ENCODE results near the gene SLC10A2.

Gene SLC10A2

DNA sequence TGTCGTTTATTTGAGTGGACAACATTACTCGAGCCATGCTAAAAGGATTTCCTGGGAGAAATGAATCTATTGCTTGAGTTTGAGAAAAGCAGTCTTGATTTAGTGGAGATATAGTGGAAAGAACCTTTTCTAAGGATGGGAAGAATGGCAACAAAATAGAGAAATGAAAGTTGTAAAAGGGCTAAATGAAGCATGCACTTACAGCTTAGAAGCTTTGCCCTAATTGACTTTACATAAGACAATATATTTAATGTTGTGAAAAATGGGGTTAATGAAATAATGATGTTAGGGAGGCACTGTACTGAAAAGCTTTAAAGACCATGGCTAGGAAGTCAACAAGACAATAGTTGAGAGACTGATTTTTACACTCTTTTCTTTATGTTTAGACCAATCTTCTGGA lies 35.4 kb downstream of the SLC10A2 start:
- Histone ChIP-seq H3K4me3 (ENCODE audit: low read depth in 1 of 2, low read length in 1 of 2) (no peak overlapping the region), H3K9me3 (peaks cover 4% of the 10 kb centered on the region), H3K27ac (no peak overlapping the region), H3K36me3 (no peaks in the 10 kb centered on the region), H3K4me1 (ENCODE audit: control insufficient read depth in 1 of 2, insufficient read depth in 1 of 2, low read depth in 1 of 2, low read length in 1 of 2) (no peaks in the 10 kb centered on the region), H3K27me3 (no peaks in the 10 kb centered on the region)
- TF ChIP-seq, protein P1, sequence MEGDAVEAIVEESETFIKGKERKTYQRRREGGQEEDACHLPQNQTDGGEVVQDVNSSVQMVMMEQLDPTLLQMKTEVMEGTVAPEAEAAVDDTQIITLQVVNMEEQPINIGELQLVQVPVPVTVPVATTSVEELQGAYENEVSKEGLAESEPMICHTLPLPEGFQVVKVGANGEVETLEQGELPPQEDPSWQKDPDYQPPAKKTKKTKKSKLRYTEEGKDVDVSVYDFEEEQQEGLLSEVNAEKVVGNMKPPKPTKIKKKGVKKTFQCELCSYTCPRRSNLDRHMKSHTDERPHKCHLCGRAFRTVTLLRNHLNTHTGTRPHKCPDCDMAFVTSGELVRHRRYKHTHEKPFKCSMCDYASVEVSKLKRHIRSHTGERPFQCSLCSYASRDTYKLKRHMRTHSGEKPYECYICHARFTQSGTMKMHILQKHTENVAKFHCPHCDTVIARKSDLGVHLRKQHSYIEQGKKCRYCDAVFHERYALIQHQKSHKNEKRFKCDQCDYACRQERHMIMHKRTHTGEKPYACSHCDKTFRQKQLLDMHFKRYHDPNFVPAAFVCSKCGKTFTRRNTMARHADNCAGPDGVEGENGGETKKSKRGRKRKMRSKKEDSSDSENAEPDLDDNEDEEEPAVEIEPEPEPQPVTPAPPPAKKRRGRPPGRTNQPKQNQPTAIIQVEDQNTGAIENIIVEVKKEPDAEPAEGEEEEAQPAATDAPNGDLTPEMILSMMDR (IDR thresholded peaks at IDR 0.05): no peak

DNA sequence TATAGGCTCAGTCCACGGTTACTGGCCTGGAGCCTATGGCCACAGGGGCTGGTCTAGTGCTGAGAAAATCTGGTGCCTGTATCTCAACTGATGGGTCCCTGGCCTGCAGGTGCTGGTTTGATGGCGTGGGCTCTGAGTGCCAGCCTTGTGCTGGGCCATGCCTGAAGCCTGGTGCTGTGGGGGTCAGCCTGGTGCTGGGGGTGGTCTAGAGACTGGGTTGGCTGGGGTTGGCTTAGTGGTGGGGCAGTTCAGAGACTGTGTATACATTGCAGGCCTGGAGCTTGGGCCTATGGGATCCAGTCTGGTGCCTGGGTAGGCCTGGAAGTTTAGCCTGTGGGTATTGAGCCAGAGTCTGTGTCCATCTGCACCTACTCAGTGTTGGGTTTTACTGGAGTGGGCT lies 36.4 kb downstream of the SLC10A2 start:
- TF ChIP-seq, protein P1 (IDR thresholded peaks at IDR 0.05): no peak
- H3K4me1 ChIP-seq (ENCODE audit: control insufficient read depth in 1 of 2, insufficient read depth in 1 of 2, low read depth in 1 of 2, low read length in 1 of 2): no peaks in the 10 kb centered on the region
- no peaks in the 10 kb centered on the region for H3K27me3 ChIP-seq
- peaks cover 4% of the 10 kb centered on the region for H3K9me3 ChIP-seq
- no peak overlapping the region for H3K4me3 ChIP-seq (ENCODE audit: low read depth in 1 of 2, low read length in 1 of 2)
- H3K36me3 ChIP-seq: no peaks in the 10 kb centered on the region
- no peak overlapping the region for H3K27ac ChIP-seq

DNA sequence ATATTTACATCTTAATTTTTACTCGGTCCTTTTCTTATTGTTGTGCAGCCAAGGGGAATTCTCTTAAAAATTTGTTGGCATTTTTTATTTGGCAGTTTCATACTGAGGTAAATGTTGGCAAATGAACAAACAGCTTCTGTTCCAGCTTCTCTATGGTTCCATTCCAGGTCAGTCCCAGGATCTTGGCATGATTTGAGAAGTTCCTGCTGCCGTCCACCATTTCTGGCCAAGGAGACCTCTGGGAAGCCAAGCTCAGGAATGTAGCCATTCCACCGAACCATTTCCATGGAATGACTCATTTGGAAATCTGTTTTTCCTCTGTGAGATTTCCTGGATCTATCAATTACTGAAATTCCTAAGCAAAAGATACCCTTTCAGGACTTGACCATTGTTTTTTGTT lies 43.9 kb downstream of the SLC10A2 start:
- Histone ChIP-seq H3K9me3 (no peaks in the 10 kb centered on the region), H3K27ac (no peak overlapping the region), H3K4me3 (ENCODE audit: low read depth in 1 of 2, low read length in 1 of 2) (no peak overlapping the region)

DNA sequence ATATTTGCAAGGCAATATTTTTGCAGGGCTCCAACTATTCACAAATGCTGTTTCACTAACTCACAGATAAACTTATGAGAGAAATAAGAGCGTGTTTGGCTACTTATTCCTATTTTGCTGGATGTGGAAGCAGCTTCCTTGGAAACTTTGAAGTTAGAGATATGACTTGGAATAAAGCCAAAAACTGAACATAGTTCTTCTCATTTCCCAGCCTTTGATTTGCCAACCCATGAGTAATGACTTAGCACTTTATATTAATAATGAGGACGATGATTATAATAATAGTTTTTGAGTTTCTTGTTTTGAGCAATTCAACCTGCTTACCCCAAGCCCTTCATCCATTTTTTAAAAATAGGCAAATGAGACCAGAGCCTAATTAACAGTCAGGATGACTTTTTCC lies 47.7 kb downstream of the SLC10A2 start:
- Histone ChIP-seq H3K27ac (no peak overlapping the region), H3K4me1 (ENCODE audit: control insufficient read depth in 1 of 2, insufficient read depth in 1 of 2, low read depth in 1 of 2, low read length in 1 of 2) (no peaks in the 10 kb centered on the region), H3K9me3 (no peaks in the 10 kb centered on the region), H3K36me3 (no peaks in the 10 kb centered on the region), H3K27me3 (no peaks in the 10 kb centered on the region), H3K4me3 (ENCODE audit: low read depth in 1 of 2, low read length in 1 of 2) (no peak overlapping the region)
- TF ChIP-seq, protein P1 (IDR thresholded peaks at IDR 0.05): no peak

More for the DNA sequence above, 43.9 kb downstream of the SLC10A2 start:
- TF ChIP-seq, protein P1 (IDR thresholded peaks at IDR 0.05): no peak
- Histone ChIP-seq H3K27me3 (no peaks in the 10 kb centered on the region), H3K36me3 (no peaks in the 10 kb centered on the region), H3K4me1 (ENCODE audit: control insufficient read depth in 1 of 2, insufficient read depth in 1 of 2, low read depth in 1 of 2, low read length in 1 of 2) (no peaks in the 10 kb centered on the region)

DNA sequence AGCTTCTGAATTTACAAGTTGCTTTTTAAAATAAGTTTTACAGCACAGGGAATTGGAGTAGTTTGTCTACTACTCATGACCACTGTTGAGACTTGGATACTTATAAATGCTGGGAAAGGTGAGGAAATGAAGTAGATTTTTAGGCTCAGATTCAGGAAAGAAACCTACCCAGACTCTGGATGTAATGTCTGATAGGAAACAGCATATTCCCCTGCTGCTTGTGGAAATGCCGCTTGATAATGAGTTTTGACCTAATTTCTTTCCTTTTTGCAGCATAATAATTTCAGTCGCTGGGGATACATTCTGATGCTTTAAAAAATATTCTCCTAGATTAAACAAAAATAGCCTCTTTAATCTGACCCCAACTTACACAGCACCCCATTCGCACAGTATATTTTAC lies 53.6 kb downstream of the SLC10A2 start:
- Histone ChIP-seq H3K27ac (no peak overlapping the region), H3K36me3 (no peaks in the 10 kb centered on the region), H3K4me3 (ENCODE audit: low read depth in 1 of 2, low read length in 1 of 2) (no peak overlapping the region), H3K9me3 (no peaks in the 10 kb centered on the region), H3K27me3 (no peaks in the 10 kb centered on the region), H3K4me1 (ENCODE audit: control insufficient read depth in 1 of 2, insufficient read depth in 1 of 2, low read depth in 1 of 2, low read length in 1 of 2) (no peaks in the 10 kb centered on the region)
- TF ChIP-seq, protein P1 (IDR thresholded peaks at IDR 0.05): no peak

Data from neutrophil (primary cell).